GM12873 (cell line): ENCODE data around the gene KCNH5.

Experiments
- TF ChIP-seq, protein P1 (sequence below): IDR thresholded peaks from 2 replicates; pipeline ENCODE4 v1.5.1; 2012; ENCODE audit warnings: low read depth, mild to moderate bottlenecking, moderate library complexity, low read length, control low read depth; ENCODE audit not compliant: insufficient read depth; ENCODE audit errors: missing control alignments

The KCNH5 gene

DNA sequence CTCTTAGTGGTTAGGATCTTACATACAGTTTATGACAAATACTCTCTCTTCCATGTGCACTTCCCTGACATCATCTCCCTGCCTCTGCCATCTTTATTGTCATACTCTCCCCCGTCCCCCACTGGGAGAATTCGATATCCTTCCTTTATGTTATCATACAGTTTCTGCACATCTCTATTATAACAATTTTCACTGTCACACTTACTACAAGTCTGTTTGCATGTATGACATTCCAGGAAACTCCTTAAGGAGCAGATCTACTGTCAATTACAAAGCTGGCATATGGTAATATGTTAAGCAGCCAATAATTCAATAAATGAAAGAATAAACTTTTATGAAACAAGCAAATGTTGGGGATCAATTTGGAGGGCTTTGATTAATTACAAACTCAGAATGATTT, 91.1 kb downstream of the KCNH5 start:
- TF ChIP-seq, protein P1, sequence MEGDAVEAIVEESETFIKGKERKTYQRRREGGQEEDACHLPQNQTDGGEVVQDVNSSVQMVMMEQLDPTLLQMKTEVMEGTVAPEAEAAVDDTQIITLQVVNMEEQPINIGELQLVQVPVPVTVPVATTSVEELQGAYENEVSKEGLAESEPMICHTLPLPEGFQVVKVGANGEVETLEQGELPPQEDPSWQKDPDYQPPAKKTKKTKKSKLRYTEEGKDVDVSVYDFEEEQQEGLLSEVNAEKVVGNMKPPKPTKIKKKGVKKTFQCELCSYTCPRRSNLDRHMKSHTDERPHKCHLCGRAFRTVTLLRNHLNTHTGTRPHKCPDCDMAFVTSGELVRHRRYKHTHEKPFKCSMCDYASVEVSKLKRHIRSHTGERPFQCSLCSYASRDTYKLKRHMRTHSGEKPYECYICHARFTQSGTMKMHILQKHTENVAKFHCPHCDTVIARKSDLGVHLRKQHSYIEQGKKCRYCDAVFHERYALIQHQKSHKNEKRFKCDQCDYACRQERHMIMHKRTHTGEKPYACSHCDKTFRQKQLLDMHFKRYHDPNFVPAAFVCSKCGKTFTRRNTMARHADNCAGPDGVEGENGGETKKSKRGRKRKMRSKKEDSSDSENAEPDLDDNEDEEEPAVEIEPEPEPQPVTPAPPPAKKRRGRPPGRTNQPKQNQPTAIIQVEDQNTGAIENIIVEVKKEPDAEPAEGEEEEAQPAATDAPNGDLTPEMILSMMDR: no peak

GRCh38 chr14:62952226-62952625, 93.0 kb downstream of the KCNH5 start:
- TF ChIP-seq, protein P1: no peak

GRCh38 chr14:62947301-62947700, 98.0 kb downstream of the KCNH5 start:
- TF ChIP-seq, protein P1: no peak

- TF ChIP-seq, protein P1: no peak
Observed at GRCh38 chr14:62946221-62946620, 99.0 kb downstream of the KCNH5 start.

DNA sequence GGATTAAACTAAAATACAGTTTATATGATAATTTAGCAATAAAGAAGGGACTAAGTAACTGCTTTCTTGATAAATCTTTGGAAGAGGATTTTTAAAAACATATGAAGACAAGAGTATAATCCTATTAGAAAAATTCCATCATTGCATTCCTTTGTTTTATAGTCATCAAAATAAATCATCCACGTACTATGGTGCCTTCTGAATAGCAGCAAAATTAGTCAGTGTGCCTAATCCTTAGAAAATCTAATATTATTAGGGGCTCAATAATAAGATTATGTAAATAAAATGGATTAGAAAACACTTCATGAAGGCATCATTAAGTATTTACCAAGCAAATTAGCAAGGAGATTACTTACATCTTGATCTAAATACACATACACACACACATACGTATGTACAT, 102.1 kb downstream of the KCNH5 start:
- TF ChIP-seq, protein P1: no peak

- TF ChIP-seq, protein P1: no peak
Observed at GRCh38 chr14:62939970-62940369, 105.3 kb downstream of the KCNH5 start.

DNA sequence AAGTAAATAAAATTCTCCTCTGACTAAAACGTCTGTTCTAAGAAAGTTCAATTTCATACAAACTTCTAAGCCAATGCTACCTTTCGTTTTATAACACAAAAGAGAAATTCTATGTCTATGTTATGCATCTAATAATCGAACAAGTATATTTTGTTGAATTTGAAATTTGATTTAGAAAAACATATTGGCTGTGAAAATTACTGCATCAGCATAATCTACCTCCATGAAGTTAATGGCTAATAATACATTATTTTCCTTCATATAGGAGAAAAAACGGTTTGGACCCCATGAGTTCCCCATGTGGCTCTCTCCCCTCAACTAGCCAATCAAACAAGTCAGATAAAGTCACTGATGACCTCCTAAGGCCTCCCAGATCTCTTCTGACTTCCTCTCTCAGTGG, 106.5 kb downstream of the KCNH5 start:
- TF ChIP-seq, protein P1: no peak
